ENCODE data around the gene ALOX12B.

The ALOX12B gene

GRCh38 chr17:8051831-8052230 is 35.7 kb downstream of the ALOX12B start:
- WGBS = 92% methylated on average over 7 of the region's 7 CpGs
- H3K27me3 ChIP-seq (ENCODE audit: insufficient read depth, low read length) = peaks cover 10% of the 10 kb centered on the region; the same call in 1 of the 2 replicates
- no peaks in the 10 kb centered on the region for H3K9me3 ChIP-seq (ENCODE audit: insufficient read depth, low read depth, low read length)
- no peaks in the 10 kb centered on the region for H3K36me3 ChIP-seq (ENCODE audit: insufficient read depth, low read length)
- H3K9ac ChIP-seq (ENCODE audit: low read depth, low read length) = no peak overlapping the region
- H3K4me3 ChIP-seq (ENCODE audit: low read length) = no peak overlapping the region
- H3K4me1 ChIP-seq (ENCODE audit: insufficient read depth, low read length) = no peaks in the 10 kb centered on the region
- H3K27ac ChIP-seq (ENCODE audit: low read depth, low read length) = no peak overlapping the region

GRCh38 chr17:8048736-8049135 is 38.8 kb downstream of the ALOX12B start:
- Histone ChIP-seq H3K9me3 (ENCODE audit: insufficient read depth, low read depth, low read length) (no peaks in the 10 kb centered on the region), H3K4me1 (ENCODE audit: insufficient read depth, low read length) (no peaks in the 10 kb centered on the region), H3K36me3 (ENCODE audit: insufficient read depth, low read length) (no peaks in the 10 kb centered on the region), H3K27me3 (ENCODE audit: insufficient read depth, low read length) (peaks cover 9% of the 10 kb centered on the region; the same call in 1 of the 2 replicates), H3K27ac (ENCODE audit: low read depth, low read length) (no peak overlapping the region), H3K4me3 (ENCODE audit: low read length) (no peak overlapping the region), H3K9ac (ENCODE audit: low read depth, low read length) (no peak overlapping the region)
- 83% methylated on average over 6 of the region's 8 CpGs for WGBS

GRCh38 chr17:8048236-8048635 is 39.3 kb downstream of the ALOX12B start:
- Histone ChIP-seq H3K27me3 (ENCODE audit: insufficient read depth, low read length) (peaks cover 9% of the 10 kb centered on the region; the same call in 1 of the 2 replicates), H3K4me1 (ENCODE audit: insufficient read depth, low read length) (no peaks in the 10 kb centered on the region), H3K9ac (ENCODE audit: low read depth, low read length) (no peak overlapping the region), H3K27ac (ENCODE audit: low read depth, low read length) (no peak overlapping the region), H3K36me3 (ENCODE audit: insufficient read depth, low read length) (no peaks in the 10 kb centered on the region), H3K9me3 (ENCODE audit: insufficient read depth, low read depth, low read length) (no peaks in the 10 kb centered on the region), H3K4me3 (ENCODE audit: low read length) (no peak overlapping the region)
- WGBS = 93% methylated on average over 12 of the region's 12 CpGs

GRCh38 chr17:8047769-8048110 is 39.8 kb downstream of the ALOX12B start:
- Histone ChIP-seq H3K4me3 (ENCODE audit: low read length) (no peak overlapping the region), H3K9me3 (ENCODE audit: insufficient read depth, low read depth, low read length) (no peaks in the 10 kb centered on the region), H3K36me3 (ENCODE audit: insufficient read depth, low read length) (no peaks in the 10 kb centered on the region), H3K27me3 (ENCODE audit: insufficient read depth, low read length) (peaks cover 7% of the 10 kb centered on the region; the same call in 1 of the 2 replicates), H3K27ac (ENCODE audit: low read depth, low read length) (no peak overlapping the region), H3K9ac (ENCODE audit: low read depth, low read length) (no peak overlapping the region), H3K4me1 (ENCODE audit: insufficient read depth, low read length) (no peaks in the 10 kb centered on the region)
- 92% methylated on average over 4 of the region's 4 CpGs for WGBS

- Histone ChIP-seq H3K27me3 (ENCODE audit: insufficient read depth, low read length) (0 out of 2 replicates have a peak, but pooled peaks cover 2% of the 10 kb centered on the region), H3K4me3 (ENCODE audit: low read length) (no peak overlapping the region), H3K4me1 (ENCODE audit: insufficient read depth, low read length) (no peaks in the 10 kb centered on the region), H3K9ac (ENCODE audit: low read depth, low read length) (no peak overlapping the region), H3K27ac (ENCODE audit: low read depth, low read length) (no peak overlapping the region), H3K36me3 (ENCODE audit: insufficient read depth, low read length) (no peaks in the 10 kb centered on the region), H3K9me3 (ENCODE audit: insufficient read depth, low read depth, low read length) (no peaks in the 10 kb centered on the region)
- WGBS = 82% methylated on average over 24 of the region's 24 CpGs
These were observed 40.4 kb downstream of the ALOX12B start for GRCh38 chr17:8046929-8047768.

- 91% methylated on average over 11 of the region's 11 CpGs for WGBS
- no peaks in the 10 kb centered on the region for H3K36me3 ChIP-seq (ENCODE audit: insufficient read depth, low read length)
- H3K9me3 ChIP-seq (ENCODE audit: insufficient read depth, low read depth, low read length) = no peaks in the 10 kb centered on the region
- H3K4me3 ChIP-seq (ENCODE audit: low read length) = no peak overlapping the region
- H3K4me1 ChIP-seq (ENCODE audit: insufficient read depth, low read length) = no peaks in the 10 kb centered on the region
- H3K9ac ChIP-seq (ENCODE audit: low read depth, low read length) = no peak overlapping the region
- H3K27me3 ChIP-seq (ENCODE audit: insufficient read depth, low read length) = no peaks in the 10 kb centered on the region
- no peak overlapping the region for H3K27ac ChIP-seq (ENCODE audit: low read depth, low read length)
These were observed 41.1 kb downstream of the ALOX12B start for GRCh38 chr17:8046306-8046928.

- no peak overlapping the region for H3K27ac ChIP-seq (ENCODE audit: low read depth, low read length)
- H3K27me3 ChIP-seq (ENCODE audit: insufficient read depth, low read length) = no peaks in the 10 kb centered on the region
- H3K4me1 ChIP-seq (ENCODE audit: insufficient read depth, low read length) = no peaks in the 10 kb centered on the region
- no peak overlapping the region for H3K9ac ChIP-seq (ENCODE audit: low read depth, low read length)
- H3K4me3 ChIP-seq (ENCODE audit: low read length) = no peak overlapping the region
- H3K9me3 ChIP-seq (ENCODE audit: insufficient read depth, low read depth, low read length) = no peaks in the 10 kb centered on the region
- 84% methylated on average over 24 of the region's 24 CpGs for WGBS
- no peaks in the 10 kb centered on the region for H3K36me3 ChIP-seq (ENCODE audit: insufficient read depth, low read length)
These were observed 42.4 kb downstream of the ALOX12B start for GRCh38 chr17:8044819-8045810.

- no peak overlapping the region for H3K4me3 ChIP-seq (ENCODE audit: low read length)
- H3K27me3 ChIP-seq (ENCODE audit: insufficient read depth, low read length) = no peaks in the 10 kb centered on the region
- no peak overlapping the region for H3K9ac ChIP-seq (ENCODE audit: low read depth, low read length)
- H3K9me3 ChIP-seq (ENCODE audit: insufficient read depth, low read depth, low read length) = no peaks in the 10 kb centered on the region
- no peaks in the 10 kb centered on the region for H3K4me1 ChIP-seq (ENCODE audit: insufficient read depth, low read length)
- no peak overlapping the region for H3K27ac ChIP-seq (ENCODE audit: low read depth, low read length)
- H3K36me3 ChIP-seq (ENCODE audit: insufficient read depth, low read length) = no peaks in the 10 kb centered on the region
These were observed 45.5 kb downstream of the ALOX12B start for GRCh38 chr17:8041979-8042378.

- H3K27me3 ChIP-seq (ENCODE audit: insufficient read depth, low read length) = no peaks in the 10 kb centered on the region
- WGBS = 77% methylated on average over 8 of the region's 8 CpGs
- no peak overlapping the region for H3K9ac ChIP-seq (ENCODE audit: low read depth, low read length)
- H3K4me1 ChIP-seq (ENCODE audit: insufficient read depth, low read length) = no peaks in the 10 kb centered on the region
- H3K36me3 ChIP-seq (ENCODE audit: insufficient read depth, low read length) = no peaks in the 10 kb centered on the region
- H3K27ac ChIP-seq (ENCODE audit: low read depth, low read length) = no peak overlapping the region
- no peaks in the 10 kb centered on the region for H3K9me3 ChIP-seq (ENCODE audit: insufficient read depth, low read depth, low read length)
- no peak overlapping the region for H3K4me3 ChIP-seq (ENCODE audit: low read length)
These were observed 46.1 kb downstream of the ALOX12B start for GRCh38 chr17:8041249-8041928.

- H3K9me3 ChIP-seq (ENCODE audit: insufficient read depth, low read depth, low read length) = no peaks in the 10 kb centered on the region
- no peaks in the 10 kb centered on the region for H3K4me1 ChIP-seq (ENCODE audit: insufficient read depth, low read length)
- no peak overlapping the region for H3K4me3 ChIP-seq (ENCODE audit: low read length)
- H3K36me3 ChIP-seq (ENCODE audit: insufficient read depth, low read length) = no peaks in the 10 kb centered on the region
- H3K27me3 ChIP-seq (ENCODE audit: insufficient read depth, low read length) = no peaks in the 10 kb centered on the region
- no peak overlapping the region for H3K27ac ChIP-seq (ENCODE audit: low read depth, low read length)
- WGBS = 93% methylated on average over 10 of the region's 11 CpGs
- H3K9ac ChIP-seq (ENCODE audit: low read depth, low read length) = no peak overlapping the region
These were observed 47.8 kb downstream of the ALOX12B start for GRCh38 chr17:8039611-8040168.

All from HUES64 (cell line).